DND-41 (cell line): ENCODE results near the gene KRT82.

Experiments
- CTCF ChIP-seq: IDR thresholded peaks from 2 replicates; pipeline ENCODE4 v1.5.1; 2012; ENCODE audit warnings: borderline replicate concordance, low read length, moderate library complexity, mild to moderate bottlenecking; ENCODE audit not compliant: poor library complexity, severe bottlenecking; ENCODE audit errors: extremely low read depth
- EZH2 ChIP-seq: IDR thresholded peaks from 3 replicates; pipeline ENCODE4 v1.6.1; 2012; ENCODE audit warnings: borderline replicate concordance, low read depth, mild to moderate bottlenecking, moderate library complexity, low read length, inconsistent platforms; ENCODE audit not compliant: severe bottlenecking

- no peak for TF ChIP-seq CTCF
- no peak for TF ChIP-seq EZH2
These were observed 59.5 kb downstream of the KRT82 start for GRCh38 chr12:52346593-52346992.
